HG02981 (cell line): Measurements from ENCODE around the gene PCLO.
"Not testable (repeated sequence)": the region's sequence is repeated elsewhere in the genome, so short reads cannot be mapped to it uniquely, and the experiment has no call there.

Experiments used
- ATAC-seq: cut with Tn5 transposase; IDR thresholded peaks from one replicate; pipeline ENCODE4 v1.9.1; 2021; ENCODE audit warnings: mild to moderate bottlenecking, moderate library complexity; ENCODE audit not compliant: unreplicated experiment

The PCLO gene

GRCh38 chr7:83142365-83142764 is 20.3 kb downstream of the PCLO start:
- no peak for ATAC-seq

DNA sequence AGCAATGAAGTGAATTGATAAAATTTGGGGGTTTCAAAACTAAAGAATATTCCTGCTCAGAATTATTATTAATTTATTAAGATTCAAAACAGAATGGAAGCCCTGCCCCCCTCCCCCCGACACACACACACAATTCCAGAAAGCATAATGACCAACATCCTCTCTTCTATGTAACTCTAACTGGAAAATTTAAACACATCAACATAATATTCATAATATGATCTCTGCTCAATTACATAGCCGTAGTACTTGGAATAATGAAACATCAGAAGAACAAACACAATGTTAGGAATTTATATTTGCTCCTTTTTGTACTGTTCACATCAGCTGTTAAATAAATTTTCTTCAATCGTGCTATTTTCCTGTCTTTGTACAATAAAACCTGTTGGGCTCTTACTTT is 20.8 kb downstream of the PCLO start:
- no peak for ATAC-seq

DNA sequence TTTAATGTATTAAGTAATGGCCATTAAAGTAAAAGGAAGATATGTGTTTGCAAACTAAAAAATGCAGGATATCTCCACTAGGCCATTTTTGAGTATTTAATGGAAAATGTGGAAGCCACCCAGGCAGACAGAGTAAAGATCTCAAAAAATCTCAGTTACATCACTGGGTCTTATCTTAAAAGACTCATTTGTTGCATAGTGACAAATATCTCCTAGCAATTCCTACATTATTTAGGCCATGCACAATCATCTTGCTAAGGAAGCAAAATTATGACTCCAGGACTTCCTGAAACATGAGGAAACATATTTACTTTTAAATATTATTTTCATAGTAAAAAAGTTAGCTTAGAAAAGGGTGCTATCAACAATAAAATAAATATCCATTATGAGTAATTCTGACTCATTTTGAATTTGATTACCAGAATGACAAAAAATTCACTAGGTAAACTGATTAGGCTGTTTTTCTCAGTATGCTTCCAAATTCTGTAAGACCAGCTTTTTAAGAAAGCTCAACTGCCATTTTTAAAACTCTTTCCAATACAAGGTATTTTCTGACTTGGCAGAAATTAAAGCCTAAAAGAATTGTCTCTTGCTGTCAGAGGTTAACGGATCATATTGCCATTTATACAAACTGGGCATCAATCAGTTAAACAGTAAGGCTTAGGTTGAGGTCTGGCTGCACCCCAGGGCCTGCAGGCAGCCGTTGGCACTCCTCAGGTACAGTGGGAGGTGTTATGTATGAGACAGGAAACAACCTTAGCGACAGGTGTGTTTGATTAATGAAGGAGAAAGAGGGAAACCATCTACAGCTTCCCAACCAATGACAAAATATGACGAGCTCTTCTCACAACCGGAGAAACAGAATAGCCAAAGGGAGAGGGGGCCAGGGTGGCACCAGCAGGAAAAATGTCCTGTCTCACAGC is 31.8 kb downstream of the PCLO start:
- ATAC-seq, result no peak

GRCh38 chr7:83130191-83130590 is 32.5 kb downstream of the PCLO start:
- ATAC-seq, result no peak

GRCh38 chr7:83119494-83119893 is 43.2 kb downstream of the PCLO start:
- ATAC-seq, result no peak

- no peak for ATAC-seq
These were observed 43.7 kb downstream of the PCLO start for GRCh38 chr7:83119026-83119382.

DNA sequence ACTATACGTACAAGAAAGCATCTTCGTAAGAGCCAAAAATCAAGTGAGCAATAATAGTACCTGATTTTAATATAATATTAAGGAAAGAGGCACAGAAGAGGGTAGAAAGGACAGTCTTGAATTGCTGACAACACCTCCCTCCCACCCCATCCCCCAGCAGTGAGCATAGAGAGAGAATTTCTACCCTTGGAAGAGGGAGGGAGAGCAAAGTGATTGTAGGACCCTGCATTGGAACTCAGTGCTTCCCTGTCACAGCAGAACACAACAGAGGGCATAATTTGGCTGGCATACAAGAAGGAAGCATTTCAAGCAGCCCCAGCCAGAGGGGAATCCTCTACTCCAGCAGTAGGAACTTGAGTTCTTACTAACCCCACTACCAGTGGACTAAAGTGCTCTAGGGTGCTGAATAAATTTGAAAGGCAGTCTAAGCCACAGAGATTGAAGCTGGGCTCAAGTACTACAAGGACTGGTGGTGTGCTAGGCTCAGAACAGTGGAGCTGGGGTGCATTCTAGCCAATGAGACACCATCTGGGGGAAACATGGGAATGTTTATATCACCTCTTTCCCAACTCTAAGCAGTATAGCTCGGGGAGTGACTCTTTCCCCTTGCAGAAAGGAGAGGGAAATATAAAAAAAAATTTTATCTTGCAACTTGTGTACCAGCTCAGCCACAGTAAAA is 44.2 kb downstream of the PCLO start:
- ATAC-seq, result no peak

- ATAC-seq, result no peak
These were observed 45.2 kb downstream of the PCLO start for GRCh38 chr7:83117466-83117865.

- no peak for ATAC-seq
These were observed 51.3 kb downstream of the PCLO start for GRCh38 chr7:83111391-83111790.

DNA sequence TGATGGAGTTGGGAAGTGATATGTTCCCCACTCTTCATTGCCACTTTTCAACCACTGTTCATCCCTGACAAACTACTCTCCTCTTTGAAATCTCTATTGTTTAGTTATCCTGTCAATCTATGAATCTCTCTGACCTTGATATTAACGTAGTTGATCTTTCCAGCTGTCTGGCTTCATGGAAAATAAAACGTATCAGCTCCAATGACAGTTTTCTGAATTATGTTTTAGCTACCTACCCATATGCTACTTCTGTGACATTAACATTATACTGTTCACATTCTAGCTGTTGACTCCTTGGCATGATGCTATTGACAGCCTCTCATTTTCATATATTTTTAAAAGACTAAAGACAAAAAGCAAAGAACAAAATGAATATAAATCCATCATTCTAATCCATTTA is 53.3 kb downstream of the PCLO start:
- no peak for ATAC-seq

GRCh38 chr7:83105948-83106347 is 56.7 kb downstream of the PCLO start:
- ATAC-seq, result no peak

GRCh38 chr7:83105063-83105462 is 57.6 kb downstream of the PCLO start:
- ATAC-seq, result no peak

GRCh38 chr7:83101530-83101929 is 61.2 kb downstream of the PCLO start:
- no peak for ATAC-seq

GRCh38 chr7:83096065-83096580 is 66.6 kb downstream of the PCLO start:
- ATAC-seq, result no peak

- no peak for ATAC-seq
These were observed 77.4 kb downstream of the PCLO start for GRCh38 chr7:83085299-83085698.

DNA sequence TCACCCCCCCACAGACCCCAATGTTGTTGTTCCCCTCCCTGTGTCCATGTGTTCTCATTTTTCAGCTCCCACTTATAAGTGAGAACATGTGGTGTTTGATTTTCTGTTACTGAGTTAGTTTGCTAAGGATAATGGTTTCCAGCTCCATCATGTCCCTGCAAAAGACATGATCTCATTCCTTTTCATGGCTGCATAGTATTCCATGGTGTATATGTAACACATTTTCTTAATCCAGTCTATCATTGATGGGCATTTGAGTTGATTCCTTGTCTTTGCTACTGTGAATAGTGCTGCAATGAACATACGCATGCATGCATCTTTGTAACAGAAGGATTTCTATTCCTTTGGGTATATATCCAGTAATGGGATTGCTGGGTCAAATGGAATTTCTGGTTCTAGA is 82.8 kb downstream of the PCLO start:
- ATAC-seq, result not testable (repeated sequence)

DNA sequence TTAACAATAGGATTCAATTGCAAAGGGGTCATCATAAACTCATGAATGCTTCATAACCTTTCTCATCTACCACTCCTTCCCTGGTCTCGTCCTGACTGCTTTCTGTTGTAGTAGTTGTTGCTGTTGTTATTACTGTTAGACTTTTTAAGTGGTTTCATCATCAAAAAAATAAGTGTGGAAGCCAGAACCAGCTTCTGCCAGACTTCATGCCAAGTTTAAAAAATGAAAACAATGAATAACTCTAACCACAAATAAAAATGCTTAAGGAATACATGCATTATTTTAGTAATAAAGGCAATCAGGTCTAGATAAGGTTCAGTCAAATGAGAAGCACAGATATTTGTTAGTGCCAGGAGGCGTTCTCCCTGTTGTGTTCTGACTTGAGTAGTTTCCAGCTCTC is 85.4 kb downstream of the PCLO start:
- no peak for ATAC-seq

- no peak for ATAC-seq
These were observed 89.8 kb downstream of the PCLO start for GRCh38 chr7:83072576-83073517.

- ATAC-seq, result no peak
These were observed 97.0 kb downstream of the PCLO start for GRCh38 chr7:83065714-83066113.

- ATAC-seq, result no peak
These were observed 102.5 kb downstream of the PCLO start for GRCh38 chr7:83060218-83060617.

DNA sequence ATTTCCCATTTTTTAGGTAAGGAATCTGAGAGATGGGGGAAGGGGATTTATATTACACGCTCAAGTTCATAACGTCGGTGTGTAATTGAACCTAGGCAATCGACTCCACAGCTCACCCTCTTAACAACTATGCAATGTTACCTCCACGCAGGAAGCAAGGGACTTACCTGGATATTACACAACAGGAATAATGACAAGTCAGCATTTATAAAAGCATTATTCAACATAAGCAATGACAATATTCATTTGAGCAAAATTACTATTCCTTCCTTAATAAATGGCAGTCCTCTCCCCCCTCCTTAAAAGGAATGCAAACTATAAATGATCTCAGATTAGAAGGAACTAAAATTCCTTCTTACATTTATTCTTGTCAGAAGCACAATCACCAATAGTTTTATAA is 104.0 kb downstream of the PCLO start:
- ATAC-seq, result no peak
